ENCODE data around the gene PRR7.

PRR7 gene

DNA sequence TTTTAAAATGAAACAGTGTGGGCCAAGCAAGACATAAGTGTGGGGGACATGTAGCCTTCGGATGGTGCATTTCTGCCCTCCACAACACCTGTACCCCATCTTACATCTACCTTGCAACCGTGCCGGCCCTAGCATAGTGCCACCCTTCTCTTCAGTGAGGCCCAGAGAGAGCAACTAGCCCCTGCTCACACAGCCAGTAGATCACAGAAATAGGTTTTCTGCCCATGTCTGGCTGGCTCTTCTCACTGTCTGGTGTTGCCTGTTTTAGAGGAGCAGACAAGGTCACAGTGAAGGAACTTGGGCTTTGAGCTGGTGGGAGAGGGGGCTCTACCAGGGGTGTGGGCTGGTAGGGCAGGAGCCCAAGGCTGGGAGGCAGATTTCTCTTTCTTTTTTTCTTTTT lies 39.6 kb downstream of the PRR7 start:
- DNase-seq: no peak

DNA sequence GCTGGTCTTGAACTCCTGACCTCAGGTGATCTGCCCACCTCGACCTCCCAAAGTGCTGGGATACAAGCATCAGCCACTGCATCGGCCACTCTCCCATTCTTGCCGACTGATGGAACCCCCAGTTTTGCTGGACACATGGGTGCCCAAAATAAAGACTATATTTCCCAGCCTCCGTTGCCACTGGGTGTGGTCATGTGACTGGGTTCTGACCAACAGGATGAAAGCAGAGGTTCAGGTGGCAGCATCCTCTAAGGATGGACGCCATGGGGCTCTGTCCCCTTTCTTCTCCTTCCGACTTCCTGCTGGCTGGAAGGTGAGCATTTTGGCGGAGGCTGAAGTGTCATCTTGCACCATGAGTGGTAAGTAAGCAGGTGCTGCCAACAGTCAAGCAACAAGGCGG lies 40.5 kb downstream of the PRR7 start:
- DNase-seq: no peak

DNA sequence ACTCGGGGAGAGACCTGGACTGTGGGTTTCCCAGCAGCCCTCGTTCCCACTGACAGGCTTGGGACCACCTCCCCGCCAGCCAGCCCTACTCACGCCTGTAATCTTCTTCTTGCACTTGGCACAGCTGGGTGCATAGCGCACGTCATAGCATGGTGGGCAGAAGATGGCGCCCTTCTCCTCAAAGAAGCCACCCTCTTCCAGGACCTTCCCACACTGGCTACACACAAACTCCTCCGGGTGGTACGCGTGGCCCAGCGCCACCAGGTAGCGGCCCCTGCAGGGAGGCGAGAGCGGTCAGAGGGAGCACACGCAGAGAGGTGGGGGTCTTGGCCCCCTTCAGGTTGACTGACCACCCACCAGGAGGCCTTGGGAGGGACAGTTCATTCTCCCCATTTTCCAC lies 41.4 kb downstream of the PRR7 start:
- DNase-seq: no peak

DNA sequence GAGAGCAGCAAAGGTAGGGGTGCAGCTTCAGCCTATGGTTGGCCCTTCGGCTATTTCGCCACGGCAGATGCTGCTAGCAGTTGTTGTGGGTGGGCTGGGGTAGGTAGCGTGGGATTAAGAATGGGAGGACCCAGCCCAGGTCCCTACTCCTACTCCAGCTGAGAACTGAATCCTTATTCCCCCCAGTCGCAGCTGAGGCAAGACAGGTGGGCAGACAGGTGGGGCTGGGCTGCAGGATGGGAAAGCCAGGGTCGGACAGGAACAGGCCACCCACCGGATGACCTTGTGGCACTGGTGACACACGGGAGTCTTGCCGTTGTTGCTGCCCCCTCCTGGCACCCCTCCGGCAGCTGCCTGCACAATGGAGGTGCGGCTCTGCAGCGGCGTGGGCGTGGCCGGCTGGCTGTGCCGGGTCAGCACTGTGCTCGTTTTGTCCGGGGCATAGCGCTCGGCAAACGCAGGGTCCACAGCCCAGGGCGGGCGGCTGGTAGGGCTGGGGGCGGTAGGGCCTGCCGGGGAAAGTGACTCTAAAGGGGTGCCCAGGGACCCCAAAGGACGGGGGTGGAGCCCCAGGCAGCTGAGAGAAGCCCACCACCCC lies 42.6 kb downstream of the PRR7 start:
- no peak for DNase-seq

DNA sequence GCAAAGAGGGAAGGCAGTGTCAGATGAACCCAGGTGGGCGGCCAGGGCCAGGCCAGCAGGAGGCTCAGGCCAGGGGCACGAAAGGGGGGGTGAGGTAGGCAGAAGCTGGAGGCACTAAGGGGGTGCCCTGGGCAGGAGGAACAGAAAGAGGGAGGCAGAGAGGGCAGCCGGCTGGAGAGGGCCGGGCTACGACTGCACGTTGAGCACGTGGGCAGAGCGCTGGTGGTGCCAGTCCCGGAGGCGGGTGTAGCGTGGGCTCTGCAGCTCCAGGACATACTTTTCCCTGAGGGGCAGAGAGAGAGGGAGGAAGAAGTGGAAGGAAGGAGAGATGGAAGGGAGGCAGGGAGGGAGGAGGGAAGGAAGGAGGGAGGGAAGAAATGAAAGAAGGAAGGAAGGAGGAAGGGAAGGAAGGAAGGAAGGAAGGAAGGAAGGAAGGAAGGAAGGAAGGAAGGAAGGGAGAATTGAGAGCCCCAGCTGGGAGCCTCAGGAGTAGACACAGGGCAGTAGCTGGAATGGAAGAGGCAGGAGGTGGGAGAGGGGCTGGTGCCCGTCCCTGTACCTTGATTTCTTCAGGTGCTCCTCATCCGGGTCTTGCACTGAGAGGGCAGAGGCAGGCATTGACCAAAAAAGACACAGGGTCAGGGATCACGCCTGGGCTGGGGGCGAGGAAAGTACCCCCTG lies 43.8 kb downstream of the PRR7 start:
- no peak for DNase-seq

DNA sequence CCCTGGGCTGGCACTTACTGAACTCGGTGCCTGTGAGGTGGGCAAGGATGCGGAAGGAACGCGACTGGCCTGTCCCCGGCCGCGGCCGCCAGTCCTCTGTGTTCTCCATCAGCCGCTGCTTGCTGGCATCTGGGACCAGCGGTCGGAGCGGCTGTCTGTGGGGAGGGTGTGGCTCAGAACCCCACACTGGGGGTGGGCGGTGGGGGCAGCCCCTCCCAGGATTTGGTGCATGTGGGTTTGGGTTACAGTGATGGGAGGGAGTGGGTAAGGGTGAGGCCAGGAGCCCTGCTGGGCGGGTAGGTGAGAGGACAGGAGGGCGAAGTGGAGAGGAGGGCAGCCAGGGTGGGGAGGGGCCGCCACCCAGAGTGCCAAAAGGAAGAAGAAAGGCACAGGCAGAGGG lies 44.4 kb downstream of the PRR7 start:
- no peak for DNase-seq

DNA sequence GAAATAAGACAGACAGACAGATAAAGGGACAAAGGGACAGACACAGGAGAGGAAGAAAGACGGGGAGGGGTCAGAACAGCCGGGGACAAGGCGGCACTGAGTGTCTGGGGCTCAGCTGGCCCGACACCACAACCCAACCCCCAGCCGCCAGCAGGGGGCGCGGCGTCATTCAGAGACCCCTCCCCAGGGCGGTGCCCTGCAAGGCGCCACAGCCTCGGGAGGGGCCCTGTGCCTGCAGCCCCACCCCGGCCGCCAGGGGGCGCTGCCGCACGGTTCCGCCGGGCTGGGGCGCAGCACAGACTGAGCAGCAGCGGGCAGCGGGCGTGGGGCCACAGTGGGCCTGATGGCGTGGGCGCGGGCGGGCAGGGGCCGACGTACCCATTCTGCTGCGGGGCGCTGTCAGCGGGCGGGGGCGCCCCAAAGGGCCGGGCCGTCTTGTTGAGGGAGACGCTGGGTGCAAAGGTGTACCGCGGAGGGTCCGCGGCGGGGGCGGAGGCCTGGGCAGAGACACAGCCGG lies 44.9 kb downstream of the PRR7 start:
- DNase-seq: no peak

DNA sequence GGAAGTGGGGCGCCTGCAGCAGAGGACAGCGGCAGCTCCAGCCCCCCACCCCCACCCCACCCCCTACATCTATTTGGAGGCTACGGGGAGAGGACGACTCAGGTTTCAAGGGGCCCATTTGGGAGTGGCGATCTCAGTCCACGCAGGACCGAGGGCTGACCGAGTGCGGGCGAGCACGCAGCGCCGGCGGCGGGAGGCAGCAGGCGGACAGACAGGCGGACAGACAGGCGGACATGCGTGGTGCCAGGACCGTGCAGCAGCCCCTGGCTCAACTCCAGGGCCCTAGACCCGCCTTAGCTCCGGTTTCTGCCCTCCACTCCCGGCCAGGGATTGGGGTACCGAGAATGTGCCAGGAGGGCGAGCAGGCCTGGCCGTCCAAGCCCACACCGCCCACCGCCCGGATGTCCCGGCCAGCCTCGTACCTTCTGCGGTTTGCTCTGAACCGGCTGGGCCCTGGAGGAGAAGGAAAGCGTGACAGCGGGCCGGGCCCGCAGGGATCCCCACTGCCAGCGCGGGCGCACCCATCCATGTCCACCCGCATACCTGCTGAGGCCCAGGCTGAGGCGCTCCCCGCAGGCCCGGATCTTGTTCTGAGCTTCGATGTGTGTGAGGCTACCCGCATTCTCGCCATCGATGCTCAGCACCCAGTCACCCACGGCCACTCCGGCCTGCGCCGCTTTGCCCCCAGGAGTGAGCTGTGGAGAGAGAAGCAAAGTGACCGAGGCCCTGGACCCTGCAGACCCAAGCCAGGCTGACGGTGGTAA lies 45.6 kb downstream of the PRR7 start:
- DNase-seq: no peak

DNA sequence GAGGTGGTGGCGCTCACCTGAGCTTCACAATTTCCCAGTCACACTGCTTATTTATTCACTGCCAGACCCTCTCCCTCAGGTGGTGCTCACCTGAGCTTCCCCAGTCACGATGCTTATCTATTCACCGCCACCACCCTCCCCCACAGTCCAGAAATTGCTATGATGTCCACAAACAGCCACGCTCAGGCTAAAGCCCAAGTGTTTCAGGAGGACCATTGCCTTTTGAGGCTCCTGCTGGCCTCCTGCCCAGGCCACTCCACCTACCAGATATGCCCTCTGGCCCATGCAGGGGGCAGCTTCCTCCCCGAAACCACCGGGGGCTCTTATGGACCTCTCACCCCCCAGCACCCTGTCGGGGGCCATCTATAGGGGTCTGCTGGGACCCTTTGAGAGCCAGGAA lies 46.2 kb downstream of the PRR7 start:
- no peak for DNase-seq

DNA sequence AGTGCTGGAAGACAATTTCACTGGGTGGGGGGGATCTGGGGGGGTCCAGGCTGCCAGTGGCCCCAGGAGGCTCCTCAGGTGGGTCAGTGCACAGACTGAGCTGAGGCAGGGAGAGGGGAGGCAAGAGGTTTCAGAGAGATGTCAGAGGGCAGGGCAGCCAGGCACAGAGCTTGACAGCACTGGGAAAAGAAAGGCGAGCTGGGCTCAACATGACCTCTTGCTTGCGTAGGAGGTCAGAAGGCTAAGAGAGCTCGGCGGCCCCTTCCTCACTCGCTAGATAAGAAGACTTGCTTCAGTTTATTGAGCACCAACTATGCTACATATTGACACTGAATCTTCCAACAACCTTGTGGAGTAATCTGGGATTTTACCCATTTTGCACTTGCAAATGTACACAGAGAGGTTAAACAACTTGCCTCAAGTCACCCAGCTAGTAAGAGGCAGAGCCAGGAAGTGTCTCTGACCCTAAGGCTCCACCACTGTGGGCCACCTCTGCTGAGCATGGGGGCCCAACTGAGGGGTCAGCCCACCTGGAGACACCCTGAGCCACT lies 47.3 kb downstream of the PRR7 start:
- DNase-seq: no peak

DNA sequence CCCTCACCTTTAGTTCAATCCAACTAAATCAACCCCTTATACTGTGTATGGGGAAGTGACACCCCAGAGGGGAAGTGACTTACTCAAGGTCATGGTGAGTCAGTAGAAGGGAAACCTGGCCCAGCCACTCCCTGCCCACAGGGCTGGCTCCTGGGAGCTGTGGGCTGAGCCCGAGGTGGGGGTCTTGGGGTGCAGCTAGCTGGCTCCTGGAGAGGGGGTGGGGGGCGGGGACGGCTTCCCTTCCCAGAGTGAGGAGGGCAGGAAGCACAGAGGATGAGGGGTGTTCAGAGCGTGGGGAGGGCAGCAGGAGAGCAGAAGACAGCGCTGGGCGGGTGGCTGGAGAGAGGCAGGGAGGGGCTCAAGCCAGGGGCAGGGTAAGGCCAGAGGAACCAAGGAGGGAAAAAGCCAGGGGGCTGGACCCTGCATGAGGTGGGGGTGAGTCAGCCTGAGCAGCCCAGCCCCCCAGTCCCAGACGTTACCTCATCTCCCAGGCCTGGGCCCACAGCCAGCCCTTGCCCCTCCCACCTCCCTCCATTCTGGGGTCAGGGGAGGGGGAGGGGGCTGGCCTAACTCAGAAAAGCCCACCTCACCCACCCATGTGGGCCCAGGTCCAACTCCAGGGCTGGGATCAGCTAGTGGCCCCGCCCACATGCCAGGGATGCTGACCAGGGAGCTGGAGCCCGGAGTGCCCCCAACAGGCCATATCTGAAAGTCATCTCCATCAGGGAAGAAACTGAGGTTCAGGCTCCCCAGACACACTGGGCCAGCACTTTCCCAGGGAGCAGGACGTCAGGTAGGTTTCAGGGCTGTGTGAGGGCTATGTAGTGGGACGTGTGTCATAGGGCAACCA lies 48.0 kb downstream of the PRR7 start:
- DNase-seq: no peak

DNA sequence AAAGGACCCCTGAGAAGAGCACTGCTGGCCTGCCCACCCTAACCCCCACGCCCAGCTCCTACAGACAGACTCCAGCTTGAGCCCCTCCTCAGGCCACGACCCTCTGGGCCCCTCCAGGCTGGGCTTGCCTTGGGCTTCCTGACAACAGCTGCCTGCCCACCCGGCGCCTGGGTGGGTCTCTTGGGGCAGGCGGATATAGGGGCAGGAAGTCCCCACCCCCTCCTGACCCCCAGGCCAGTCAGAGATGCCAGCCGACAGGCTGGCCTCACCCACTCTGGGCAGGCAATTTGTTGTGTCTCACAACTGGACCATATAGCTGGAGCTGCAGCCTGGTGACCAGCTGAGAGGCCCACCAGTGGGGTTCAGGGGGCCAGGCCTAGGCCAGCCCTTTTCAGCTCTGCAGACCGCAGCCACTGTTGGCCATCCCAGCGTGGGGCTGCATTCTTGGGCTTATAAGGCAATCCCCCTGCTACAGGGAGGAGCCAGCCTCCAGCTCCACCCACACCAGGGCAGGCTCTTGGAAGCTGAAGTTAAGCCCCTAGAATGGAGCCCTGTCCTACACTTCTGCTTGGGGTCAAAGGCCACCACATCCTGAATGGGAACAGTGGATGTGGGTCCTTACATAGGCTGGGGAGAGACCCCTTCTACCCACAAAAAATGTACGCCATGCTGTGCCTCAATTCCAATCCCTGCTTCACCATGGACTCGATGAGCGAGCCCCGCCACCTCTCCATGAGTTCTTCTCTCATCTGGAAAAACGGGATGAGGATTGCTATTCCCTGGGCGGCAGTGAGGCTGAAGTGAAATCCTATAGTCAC lies 48.8 kb downstream of the PRR7 start:
- DNase-seq: no peak

DNA sequence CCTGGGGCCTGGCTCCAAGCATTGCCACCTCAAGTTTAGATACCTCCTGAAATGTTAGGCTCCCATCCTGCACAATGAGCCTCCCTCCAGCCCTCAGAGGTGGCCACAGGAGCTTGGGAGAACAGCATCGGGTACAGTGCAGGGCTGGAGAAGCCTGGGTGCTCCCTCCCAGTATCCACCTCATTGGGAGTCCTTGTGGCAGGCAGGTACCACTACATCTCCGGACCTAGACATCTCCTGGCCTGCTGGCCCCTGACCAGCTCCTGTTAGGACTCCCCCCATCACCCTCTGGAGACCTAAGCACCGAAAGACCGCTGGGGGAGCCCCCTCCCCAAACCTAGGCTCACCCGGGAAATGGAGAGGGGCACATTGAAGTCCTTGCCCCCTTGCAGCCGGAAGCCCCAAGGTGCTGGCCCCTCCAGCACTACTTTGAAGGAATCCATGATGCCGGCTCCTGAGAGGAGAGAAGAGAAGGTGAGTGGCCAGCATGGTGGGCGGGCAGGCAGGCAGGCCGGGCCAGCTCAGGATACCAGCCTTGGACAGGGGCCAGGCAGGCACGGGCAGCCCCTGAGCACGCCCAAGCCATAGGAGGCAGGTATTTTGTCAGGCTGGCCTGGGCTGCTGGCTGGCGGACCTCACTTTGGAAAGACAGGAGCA lies 49.6 kb downstream of the PRR7 start:
- DNase-seq: peak; percentile 34

DNA sequence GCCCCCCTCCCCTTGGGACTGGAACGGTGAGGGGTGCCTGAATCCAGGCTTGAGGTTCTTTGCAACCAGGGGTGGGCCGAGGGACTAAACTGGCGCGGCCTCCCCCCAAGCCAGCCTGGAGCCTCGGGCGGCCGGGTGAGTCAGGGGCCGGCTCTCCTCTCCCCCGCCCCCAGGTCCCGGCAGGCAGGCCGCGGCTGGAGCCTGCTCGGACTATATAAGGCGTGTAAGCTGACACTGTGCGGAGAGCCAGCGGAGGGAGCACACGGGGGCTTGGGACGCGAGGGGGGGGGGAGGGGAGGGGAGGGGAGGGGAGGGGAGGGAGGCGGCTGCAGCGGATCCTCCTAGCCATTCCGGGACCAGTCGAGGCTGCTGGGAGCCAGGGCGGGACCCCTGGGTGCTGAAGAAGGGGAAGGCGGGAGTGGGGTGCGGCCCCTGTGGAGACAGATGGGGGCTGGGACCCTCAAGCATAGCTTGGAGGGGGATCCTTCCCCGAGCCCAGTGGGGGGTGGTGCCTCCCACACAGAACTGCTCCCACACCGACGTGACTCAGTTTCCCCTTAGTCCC lies 50.2 kb downstream of the PRR7 start:
- peak; percentile 76 for DNase-seq

DNA sequence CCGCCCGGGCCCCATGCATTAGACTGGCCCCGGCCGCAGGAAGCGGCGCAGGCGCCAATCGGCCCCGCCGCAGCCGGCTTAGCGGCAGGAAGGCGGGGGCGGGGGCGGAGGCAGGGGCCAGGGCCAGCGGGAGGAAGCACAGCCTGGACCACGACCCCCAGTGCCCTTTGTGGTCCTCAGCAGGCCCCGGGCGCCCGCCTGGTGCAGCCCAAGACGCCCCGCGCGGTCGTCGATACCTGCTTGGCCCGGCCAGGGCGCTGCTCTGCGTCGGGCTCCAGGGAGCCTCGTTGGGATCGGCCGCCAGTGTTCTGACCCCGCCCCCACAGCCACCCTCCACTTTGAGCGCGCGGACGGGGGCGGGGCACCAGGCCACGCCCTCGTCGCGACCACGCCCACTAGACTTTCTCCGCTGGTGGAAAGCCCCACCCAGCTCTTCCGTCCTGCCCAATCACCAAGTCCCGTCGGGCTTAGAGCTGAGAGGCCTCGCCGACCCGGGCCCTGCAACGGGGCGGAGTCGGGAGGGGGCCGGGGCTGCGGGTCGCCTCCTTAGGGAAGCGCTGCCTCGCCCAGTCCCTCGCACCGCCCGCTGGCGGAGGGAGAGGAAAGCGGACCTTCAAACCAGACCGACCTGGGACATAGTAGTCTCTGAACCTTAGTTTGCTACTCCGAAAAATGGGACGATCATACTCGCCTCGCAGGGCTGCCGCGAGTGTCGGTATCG lies 50.8 kb downstream of the PRR7 start, which contains the start of gene PDLIM7:
Gene PDLIM7 (minus strand): TSS at position 313 of the 721 bp plus-strand sequence. CDS start 1,092 bp downstream, outside the sequence.
- peak; percentile 92 for DNase-seq

DNA sequence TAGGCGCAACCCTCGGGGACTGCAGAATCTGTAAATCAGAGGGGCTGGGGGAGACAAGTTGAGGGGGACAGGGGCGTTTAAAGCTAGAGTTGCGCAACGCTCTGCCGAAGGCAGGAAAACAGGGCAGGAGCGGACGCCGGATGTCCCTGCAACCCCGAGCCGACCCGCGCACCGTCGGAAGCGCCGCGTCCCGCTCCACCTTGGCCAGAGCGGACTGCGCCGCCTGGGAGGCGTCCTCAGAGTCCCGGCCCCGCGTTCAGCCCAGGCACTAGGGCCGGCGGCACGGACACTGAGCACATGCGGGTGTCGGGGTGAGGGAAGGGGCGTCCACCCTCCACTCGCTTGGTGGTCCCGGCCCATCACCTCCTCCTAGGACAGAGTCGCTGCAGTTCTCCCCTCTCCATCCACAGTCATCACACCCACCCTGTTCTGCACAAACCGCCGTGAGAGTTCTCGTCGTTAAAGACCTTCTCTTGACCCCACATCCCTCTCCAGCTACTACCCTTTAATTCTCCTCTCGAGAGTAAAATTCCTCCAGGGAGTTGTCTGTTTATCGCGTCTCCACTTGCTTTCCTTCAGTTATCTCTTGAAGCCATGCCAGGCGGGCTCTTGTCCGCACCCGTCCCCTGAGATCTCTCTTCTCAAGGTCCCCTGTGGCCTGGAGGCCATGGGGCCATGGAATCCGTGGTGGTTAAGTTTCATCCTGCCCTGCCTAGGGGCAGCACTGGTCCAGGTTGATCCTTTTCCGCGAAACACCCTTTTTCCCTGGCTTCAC lies 51.6 kb downstream of the PRR7 start:
- peak; percentile 14 for DNase-seq

DNA sequence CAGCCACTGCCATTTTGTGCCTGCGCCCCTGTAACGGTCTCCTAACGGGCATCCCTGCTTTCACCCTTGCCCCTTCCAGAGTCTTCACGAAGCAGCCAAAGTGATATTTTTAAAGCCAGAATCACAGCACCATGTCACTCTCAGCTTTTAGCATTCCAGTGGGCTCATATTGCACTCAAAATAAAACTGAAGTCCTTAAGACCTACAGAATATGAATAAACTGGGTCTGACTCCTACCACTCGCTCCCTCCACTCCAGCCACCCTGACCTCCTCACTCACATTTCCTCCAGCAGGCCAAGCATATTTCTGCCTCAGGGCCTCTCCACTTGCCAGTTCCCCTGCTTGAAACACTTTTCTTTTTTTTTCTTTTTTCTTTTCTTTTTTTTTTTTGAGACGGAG lies 53.2 kb downstream of the PRR7 start:
- DNase-seq: no peak

DNA sequence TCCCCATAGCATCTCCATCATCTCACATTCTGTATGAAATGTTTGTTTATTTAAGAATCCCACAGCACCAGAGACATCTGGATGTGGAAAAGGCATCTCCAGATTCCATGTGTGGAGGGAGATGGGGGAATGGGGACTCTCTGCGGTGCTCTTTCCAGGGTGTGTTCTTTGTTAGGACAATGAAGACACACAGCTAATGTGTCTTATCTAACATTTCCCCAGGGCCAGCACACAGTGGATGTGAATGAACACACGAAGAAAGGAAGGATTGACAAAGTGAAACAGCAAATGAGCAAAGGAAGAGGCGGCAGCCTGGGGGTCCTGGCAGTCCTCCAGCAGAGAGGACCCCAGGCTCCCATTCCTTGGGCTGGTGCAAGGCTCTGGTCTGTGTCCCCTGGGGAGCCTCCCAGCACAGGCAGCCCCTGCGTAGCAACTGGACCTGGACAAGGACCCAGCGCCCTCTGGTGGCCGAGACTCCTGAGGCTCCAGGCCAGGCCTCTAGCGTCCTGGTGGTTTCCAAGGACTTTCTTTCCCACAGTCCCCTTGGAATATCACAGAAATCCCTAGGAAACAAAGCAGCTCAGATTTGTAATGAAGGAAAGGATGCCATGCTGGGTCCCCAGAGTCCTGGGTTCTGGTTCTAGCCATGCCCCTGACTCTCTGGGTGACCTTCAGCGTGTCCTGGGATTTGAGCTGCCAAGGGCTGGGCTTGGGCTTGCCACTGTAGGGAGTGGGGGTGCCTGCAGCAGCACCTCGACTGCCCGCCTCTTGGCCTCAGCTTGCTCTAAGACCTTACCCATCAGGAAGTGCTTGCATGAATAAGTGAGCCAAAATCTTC lies 54.3 kb downstream of the PRR7 start:
- DNase-seq: peak; percentile 69

Data from NCI-H146 (cell line).